GM18505 (cell line): ENCODE results near the gene SYF2.
A peak's percentile ranks its signal among the peaks of the same experiment; 100 is the strongest.
"Not testable (repeated sequence)": the region's sequence is repeated elsewhere in the genome, so short reads cannot be mapped to it uniquely, and the experiment has no call there.

ENCODE experiments used
- ATAC-seq: cut with Tn5 transposase; IDR thresholded peaks from one replicate; pipeline ENCODE4 v1.9.1; 2021; ENCODE audit not compliant: unreplicated experiment
- POLR2A ChIP-seq: IDR thresholded peaks from 4 replicates; pipeline ENCODE4 v1.6.1; 2011; ENCODE audit warnings: borderline replicate concordance; ENCODE audit not compliant: insufficient read depth, insufficient read length; ENCODE audit errors: extremely low read depth

Gene SYF2

GRCh38 chr1:25255706-25256577 is 23.6 kb upstream of the SYF2 start:
- TF ChIP-seq POLR2A: no peak
- no peak for ATAC-seq

- TF ChIP-seq POLR2A: no peak
- no peak for ATAC-seq
Observed at GRCh38 chr1:25253911-25254310, 21.6 kb upstream of the SYF2 start.

- no peak for TF ChIP-seq POLR2A
- no peak for ATAC-seq
Observed at GRCh38 chr1:25247829-25248754, 15.8 kb upstream of the SYF2 start.

- ATAC-seq: peak; percentile 73
- peak; percentile 100 for TF ChIP-seq POLR2A
Observed at GRCh38 chr1:25247024-25247828, 14.9 kb upstream of the SYF2 start, which contains the start of gene RSRP1. Gene RSRP1 (minus strand): TSS chr1:25247454. CDS start chr1:25246963, 491 bp downstream.

GRCh38 chr1:25246600-25247023 is 14.3 kb upstream of the SYF2 start:
- ATAC-seq: peak; percentile 4
- TF ChIP-seq POLR2A: no peak

GRCh38 chr1:25245809-25246599 is 13.7 kb upstream of the SYF2 start:
- no peak for TF ChIP-seq POLR2A
- ATAC-seq: no peak

GRCh38 chr1:25245393-25245792 is 13.1 kb upstream of the SYF2 start:
- no peak for ATAC-seq

GRCh38 chr1:25243907-25244306 is 11.6 kb upstream of the SYF2 start:
- no peak for ATAC-seq
- no peak for TF ChIP-seq POLR2A

More at GRCh38 chr1:25245393-25245792, 13.1 kb upstream of the SYF2 start:
- TF ChIP-seq POLR2A: no peak

- peak; percentile 71 for TF ChIP-seq POLR2A
- ATAC-seq: peak; percentile 58
Observed at GRCh38 chr1:25239681-25240541, 7.6 kb upstream of the SYF2 start.

- no peak for TF ChIP-seq POLR2A
- ATAC-seq: no peak
Observed at GRCh38 chr1:25238046-25238445, 5.7 kb upstream of the SYF2 start.

GRCh38 chr1:25236261-25236660 is 4.0 kb upstream of the SYF2 start:
- ATAC-seq: not testable (repeated sequence)

- not testable (repeated sequence) for ATAC-seq
Observed at GRCh38 chr1:25235411-25235810, 3.1 kb upstream of the SYF2 start.
